ENCODE results near the gene DNLZ.

Gene DNLZ

DNA sequence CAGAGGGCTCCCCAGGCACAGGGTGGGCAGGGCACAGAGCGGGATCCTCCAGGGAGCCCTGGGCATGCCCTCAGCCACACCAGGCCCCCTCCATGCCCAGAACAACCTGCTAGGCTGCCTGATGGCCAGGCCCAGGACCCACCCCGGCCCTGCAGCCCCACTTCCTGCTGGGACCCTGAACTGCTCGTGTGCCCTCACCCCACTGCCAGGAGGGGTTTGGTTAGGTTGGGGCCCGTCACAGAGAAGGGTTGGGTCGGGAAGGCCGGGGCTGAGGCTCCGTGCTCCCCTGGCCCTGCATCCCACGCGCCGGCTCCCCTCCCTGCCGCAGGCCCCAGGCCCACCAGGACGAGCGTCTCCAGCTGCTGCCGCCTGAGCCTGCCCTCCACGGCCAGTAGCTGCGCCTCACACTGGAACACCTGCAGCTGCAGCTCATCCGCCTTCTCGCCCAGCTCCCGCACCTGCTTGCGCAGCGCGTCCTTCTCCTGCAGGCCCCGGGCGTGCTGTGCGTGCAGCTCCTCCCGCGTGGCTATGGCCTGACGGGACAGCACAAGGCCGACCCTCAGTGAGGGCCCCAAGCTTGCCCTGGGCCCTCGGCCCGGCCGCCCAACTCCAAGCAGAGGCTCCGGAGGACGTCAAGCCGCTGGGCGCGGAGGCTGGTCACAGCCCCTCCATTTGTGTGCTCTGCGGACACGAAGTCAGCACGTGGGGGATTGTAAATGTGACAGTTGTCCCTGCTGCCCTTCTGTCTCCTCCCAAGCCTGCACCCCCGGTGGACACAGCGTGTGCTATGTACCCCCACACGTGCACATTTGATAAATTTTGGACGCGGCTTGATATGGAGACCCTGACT is 4.0 kb upstream of the DNLZ start:
- Histone ChIP-seq H3K27ac (ENCODE audit: low read depth, low read length) (no peak overlapping the region), H3K27me3 (ENCODE audit: low read length) (no peaks in the 10 kb centered on the region), H3K4me2 (ENCODE audit: low read depth, low read length, poor library complexity, severe bottlenecking) (no peak overlapping the region), H3K4me3 (ENCODE audit: insufficient read depth, low read length, poor library complexity, severe bottlenecking) (no peak overlapping the region), H3F3A (ENCODE audit: insufficient read depth) (no peaks in the 10 kb centered on the region), H3K9me2 (replicated peaks; ENCODE audit: insufficient read depth, low read length) (no peaks in the 10 kb centered on the region), H3K79me2 (ENCODE audit: insufficient read depth, low read length) (no peaks in the 10 kb centered on the region), H4K20me1 (ENCODE audit: low read depth, low read length) (no peaks in the 10 kb centered on the region), H3K36me3 (ENCODE audit: low read length) (no peaks in the 10 kb centered on the region), H2AFZ (ENCODE audit: low read depth, low read length, severe bottlenecking) (no peak overlapping the region), H3K9ac (ENCODE audit: low read length) (no peak overlapping the region), H3K9me3 (ENCODE audit: insufficient read depth, low read length) (no peaks in the 10 kb centered on the region)
- TF ChIP-seq, protein P1, sequence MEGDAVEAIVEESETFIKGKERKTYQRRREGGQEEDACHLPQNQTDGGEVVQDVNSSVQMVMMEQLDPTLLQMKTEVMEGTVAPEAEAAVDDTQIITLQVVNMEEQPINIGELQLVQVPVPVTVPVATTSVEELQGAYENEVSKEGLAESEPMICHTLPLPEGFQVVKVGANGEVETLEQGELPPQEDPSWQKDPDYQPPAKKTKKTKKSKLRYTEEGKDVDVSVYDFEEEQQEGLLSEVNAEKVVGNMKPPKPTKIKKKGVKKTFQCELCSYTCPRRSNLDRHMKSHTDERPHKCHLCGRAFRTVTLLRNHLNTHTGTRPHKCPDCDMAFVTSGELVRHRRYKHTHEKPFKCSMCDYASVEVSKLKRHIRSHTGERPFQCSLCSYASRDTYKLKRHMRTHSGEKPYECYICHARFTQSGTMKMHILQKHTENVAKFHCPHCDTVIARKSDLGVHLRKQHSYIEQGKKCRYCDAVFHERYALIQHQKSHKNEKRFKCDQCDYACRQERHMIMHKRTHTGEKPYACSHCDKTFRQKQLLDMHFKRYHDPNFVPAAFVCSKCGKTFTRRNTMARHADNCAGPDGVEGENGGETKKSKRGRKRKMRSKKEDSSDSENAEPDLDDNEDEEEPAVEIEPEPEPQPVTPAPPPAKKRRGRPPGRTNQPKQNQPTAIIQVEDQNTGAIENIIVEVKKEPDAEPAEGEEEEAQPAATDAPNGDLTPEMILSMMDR (IDR thresholded peaks at IDR 0.05; ENCODE audit: insufficient read depth, low read length, poor library complexity, severe bottlenecking) = no peak
- TF ChIP-seq EZH2phosphoT487 (conservative IDR thresholded peaks at IDR 0.05; ENCODE audit: low read length) = no peak

DNA sequence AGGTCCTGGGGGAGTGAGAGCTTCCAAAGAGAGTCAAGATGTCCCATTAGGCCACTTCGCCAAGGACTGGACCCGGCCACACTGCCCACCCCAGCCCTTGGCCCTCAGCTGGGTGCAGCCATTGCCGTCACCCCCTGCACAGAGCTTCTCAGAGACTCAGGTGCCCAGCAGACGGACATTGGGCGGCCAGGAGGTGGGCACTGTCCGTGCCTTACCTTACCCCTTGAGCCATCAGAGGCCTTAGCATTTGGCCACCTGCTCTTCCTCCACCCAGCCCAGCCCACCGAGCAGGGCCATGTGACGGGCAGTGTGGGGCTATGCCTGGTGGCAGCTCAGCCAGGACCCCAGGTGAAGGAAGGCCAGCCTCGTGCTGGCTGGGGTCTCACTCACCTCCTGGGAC is 3.3 kb upstream of the DNLZ start:
- no peak for TF ChIP-seq EZH2phosphoT487 (conservative IDR thresholded peaks at IDR 0.05; ENCODE audit: low read length)
- TF ChIP-seq, protein P1 (IDR thresholded peaks at IDR 0.05; ENCODE audit: insufficient read depth, low read length, poor library complexity, severe bottlenecking) = no peak
- Histone ChIP-seq H2AFZ (ENCODE audit: low read depth, low read length, severe bottlenecking) (no peak overlapping the region), H3F3A (ENCODE audit: insufficient read depth) (no peaks in the 10 kb centered on the region), H3K9me3 (ENCODE audit: insufficient read depth, low read length) (no peaks in the 10 kb centered on the region), H3K27ac (ENCODE audit: low read depth, low read length) (no peak overlapping the region), H3K27me3 (ENCODE audit: low read length) (no peaks in the 10 kb centered on the region), H3K36me3 (ENCODE audit: low read length) (no peaks in the 10 kb centered on the region), H3K9me2 (replicated peaks; ENCODE audit: insufficient read depth, low read length) (no peaks in the 10 kb centered on the region), H4K20me1 (ENCODE audit: low read depth, low read length) (no peaks in the 10 kb centered on the region), H3K79me2 (ENCODE audit: insufficient read depth, low read length) (no peaks in the 10 kb centered on the region), H3K4me2 (ENCODE audit: low read depth, low read length, poor library complexity, severe bottlenecking) (no peak overlapping the region), H3K4me3 (ENCODE audit: insufficient read depth, low read length, poor library complexity, severe bottlenecking) (no peak overlapping the region), H3K9ac (ENCODE audit: low read length) (no peak overlapping the region)

GRCh38 chr9:136365775-136366222 is 2.3 kb upstream of the DNLZ start:
- Histone ChIP-seq H3F3A (ENCODE audit: insufficient read depth) (no peaks in the 10 kb centered on the region), H4K20me1 (ENCODE audit: low read depth, low read length) (no peaks in the 10 kb centered on the region), H2AFZ (ENCODE audit: low read depth, low read length, severe bottlenecking) (no peak overlapping the region), H3K36me3 (ENCODE audit: low read length) (no peaks in the 10 kb centered on the region), H3K4me3 (ENCODE audit: insufficient read depth, low read length, poor library complexity, severe bottlenecking) (no peak overlapping the region), H3K27ac (ENCODE audit: low read depth, low read length) (no peak overlapping the region), H3K9me2 (replicated peaks; ENCODE audit: insufficient read depth, low read length) (no peaks in the 10 kb centered on the region), H3K4me2 (ENCODE audit: low read depth, low read length, poor library complexity, severe bottlenecking) (no peak overlapping the region), H3K9ac (ENCODE audit: low read length) (no peak overlapping the region), H3K79me2 (ENCODE audit: insufficient read depth, low read length) (no peaks in the 10 kb centered on the region), H3K27me3 (ENCODE audit: low read length) (no peaks in the 10 kb centered on the region), H3K9me3 (ENCODE audit: insufficient read depth, low read length) (no peaks in the 10 kb centered on the region)
- TF ChIP-seq, protein P1 (IDR thresholded peaks at IDR 0.05; ENCODE audit: insufficient read depth, low read length, poor library complexity, severe bottlenecking) = no peak
- TF ChIP-seq EZH2phosphoT487 (conservative IDR thresholded peaks at IDR 0.05; ENCODE audit: low read length) = no peak
